H1 (cell line): ENCODE results near the gene FBXO28. TPM values are rescaled to one million over a fixed set of nuclear protein-coding genes. Genes with fewer than 3 reads are reported as not detected.

Experiments
- CTCF ChIA-PET: fragments of 300-600 bp; sonication (Branson Sonifier 250); formaldehyde crosslinking; loops from one replicate; lab custom pipeline; 2021; ENCODE audit not compliant: partially characterized antibody; lab: Charles Lee
- POLR2A ChIA-PET: fragments of 300-600 bp; sonication (Branson Sonifier 250); formaldehyde crosslinking; loops from one replicate; lab custom pipeline; 2021; ENCODE audit warnings: inconsistent platforms; ENCODE audit not compliant: partially characterized antibody; lab: Charles Lee
- DNase-seq, 2 experiments: peaks; one replicate each; pipeline versions ENCODE4 v3.0.0 to v3.0.0-alpha.2; 2010 to 2022; ENCODE audit warnings: low spot score in 2 of 2, low read depth in 1 of 2, mixed read lengths in 1 of 2
- FAIRE-seq: peaks from 2 replicates; lab custom pipeline; 2011; peaks lifted over from hg19 to GRCh38; lab: Jason Lieb, UNC
- H2AFZ ChIP-seq: 2 replicates; pipeline ENCODE4 v1.8.1; 2012; ENCODE audit warnings: low read length, inconsistent platforms
- H2AK5ac ChIP-seq: 2 replicates; pipeline ENCODE4 v1.6.1; 2013; ENCODE audit warnings: low read depth, low read length
- H2BK120ac ChIP-seq: replicated peaks from 2 replicates; pipeline ENCODE3; 2013; ENCODE audit warnings: low read depth, low read length, inconsistent platforms
- H2BK12ac ChIP-seq: 2 replicates; pipeline ENCODE4 v1.6.1; 2013; ENCODE audit warnings: low read depth, low read length
- H2BK15ac ChIP-seq: 2 replicates; pipeline ENCODE4 v1.6.1; 2013; ENCODE audit warnings: low read length
- H2BK20ac ChIP-seq: 2 replicates; pipeline ENCODE4 v1.6.1; 2013; ENCODE audit warnings: low read length
- H2BK5ac ChIP-seq: 2 replicates; pipeline ENCODE4 v1.6.1; 2013; ENCODE audit warnings: low read depth, low read length
- H3K14ac ChIP-seq: 2 replicates; pipeline ENCODE4 v1.6.1; 2013; ENCODE audit warnings: inconsistent platforms; ENCODE audit not compliant: insufficient read length
- H3K18ac ChIP-seq: 2 replicates; pipeline ENCODE4 v1.6.1; 2013; ENCODE audit warnings: low read length; ENCODE audit errors: extremely low read depth
- H3K23ac ChIP-seq: 2 replicates; pipeline ENCODE4 v1.6.1; 2013; ENCODE audit warnings: inconsistent platforms; ENCODE audit not compliant: insufficient read length
- H3K23me2 ChIP-seq: 2 replicates; pipeline ENCODE4 v1.6.1; 2013; ENCODE audit warnings: low read depth, low read length
- H3K27ac ChIP-seq: 2 replicates; pipeline ENCODE4 v1.6.1; 2011; ENCODE audit warnings: low read depth, low read length, inconsistent platforms
- H3K27me3 ChIP-seq, 4 experiments: replicated peaks in 1 of 4; 1 replicate in 1 of 4; 2 replicates in 3 of 4; pipeline versions ENCODE4 v1.6.1 to v1.8.1; 2011 to 2013; ENCODE audit warnings: low read length in 3 of 4, mild to moderate bottlenecking in 3 of 4, inconsistent platforms in 2 of 4, mixed read lengths in 2 of 4, moderate library complexity in 1 of 4; ENCODE audit not compliant: control insufficient read depth in 3 of 4, insufficient read depth in 3 of 4; ENCODE audit errors: extremely low read depth in 1 of 4
- H3K36me3 ChIP-seq, 4 experiments: 2 replicates each; pipeline versions ENCODE4 v1.6.1 to v1.8.1; 2011 to 2013; ENCODE audit warnings: mild to moderate bottlenecking in 4 of 4, low read length in 3 of 4, moderate library complexity in 2 of 4, control low read depth in 1 of 4, inconsistent platforms in 1 of 4; ENCODE audit not compliant: insufficient read depth in 4 of 4, control insufficient read depth in 2 of 4
- H3K4ac ChIP-seq: replicated peaks from 2 replicates; pipeline ENCODE3; 2013; ENCODE audit warnings: low read length, low read depth, mixed read lengths, inconsistent platforms; ENCODE audit not compliant: insufficient read length
- H3K4me1 ChIP-seq, 4 experiments: replicated peaks in 1 of 4; 1 replicate in 1 of 4; 2 replicates in 3 of 4; pipeline versions ENCODE4 v1.6.1 to v1.8.1; 2011 to 2013; ENCODE audit warnings: low read length in 3 of 4, inconsistent platforms in 2 of 4, mixed read lengths in 1 of 4; ENCODE audit not compliant: insufficient read depth in 4 of 4, control insufficient read depth in 3 of 4
- H3K4me2 ChIP-seq, 2 experiments: 2 replicates each; pipeline versions ENCODE4 v1.6.1 to v1.8.1; 2011 to 2013; ENCODE audit warnings: low read depth in 2 of 2, low read length in 2 of 2, control low read depth in 1 of 2, inconsistent platforms in 1 of 2, mild to moderate bottlenecking in 1 of 2; ENCODE audit not compliant: insufficient read depth in 1 of 2
- H3K4me3 ChIP-seq, 4 experiments: fragments of 200-600, 300-600 bp in 1 of 4; sonication (generic), shearing (Covaris generic), sonication (Bioruptor Twin) in 1 of 4; 2 replicates each; pipeline versions ENCODE4 v1.5.1 to v1.8.1; 2011 to 2016; ENCODE audit warnings: low read length in 4 of 4, low read depth in 3 of 4, control low read depth in 2 of 4, inconsistent platforms in 2 of 4, mild to moderate bottlenecking in 2 of 4, mixed read lengths in 1 of 4, moderate library complexity in 1 of 4; ENCODE audit not compliant: insufficient read depth in 2 of 4; ENCODE audit errors: extremely low read depth in 1 of 4
- H3K56ac ChIP-seq: replicated peaks from 2 replicates; pipeline ENCODE3; 2013; ENCODE audit warnings: low read depth, mild to moderate bottlenecking, mixed read lengths, low read length, inconsistent platforms; ENCODE audit not compliant: insufficient read length
- H3K79me1 ChIP-seq: 2 replicates; pipeline ENCODE4 v1.6.1; 2013; ENCODE audit warnings: low read depth, low read length, control low read depth
- H3K79me2 ChIP-seq, 2 experiments: 2 replicates each; pipeline versions ENCODE4 v1.6.1 to v1.8.1; 2012 to 2013; ENCODE audit warnings: low read length in 2 of 2, mild to moderate bottlenecking in 2 of 2, inconsistent platforms in 1 of 2; ENCODE audit not compliant: insufficient read depth in 2 of 2, control insufficient read depth in 1 of 2
- H3K9ac ChIP-seq, 4 experiments: replicated peaks in 1 of 4; 1 replicate in 1 of 4; 2 replicates in 3 of 4; pipeline versions ENCODE4 v1.6.1 to v1.8.1; 2011 to 2013; ENCODE audit warnings: low read depth in 3 of 4, low read length in 3 of 4, control low read depth in 2 of 4, mild to moderate bottlenecking in 2 of 4, moderate library complexity in 2 of 4, inconsistent platforms in 1 of 4; ENCODE audit errors: extremely low read depth in 1 of 4
- H3K9me3 ChIP-seq, 2 experiments: 2 replicates each; pipeline versions ENCODE4 v1.6.1 to v1.8.1; 2012 to 2013; ENCODE audit warnings: mild to moderate bottlenecking in 2 of 2, moderate library complexity in 2 of 2, control low read depth in 1 of 2, inconsistent platforms in 1 of 2, low read depth in 1 of 2, low read length in 1 of 2, mixed read lengths in 1 of 2; ENCODE audit not compliant: insufficient read depth in 2 of 2
- H4K20me1 ChIP-seq, 2 experiments: replicated peaks in 1 of 2; 2 replicates each; pipeline versions ENCODE3 to v1.8.1; 2011 to 2013; ENCODE audit warnings: inconsistent platforms in 2 of 2, low read length in 2 of 2, mild to moderate bottlenecking in 1 of 2; ENCODE audit not compliant: insufficient read depth in 2 of 2, control insufficient read depth in 1 of 2
- H4K5ac ChIP-seq: 2 replicates; pipeline ENCODE4 v1.6.1; 2013; ENCODE audit warnings: low read length, low read depth, mixed read lengths, inconsistent platforms; ENCODE audit not compliant: insufficient read length
- H4K8ac ChIP-seq: 2 replicates; pipeline ENCODE4 v1.8.0; 2013; ENCODE audit warnings: mild to moderate bottlenecking, moderate library complexity, low read length, inconsistent platforms; ENCODE audit not compliant: insufficient read depth; ENCODE audit errors: extremely low read depth
- H4K91ac ChIP-seq: replicated peaks from 2 replicates; pipeline ENCODE3; 2013; ENCODE audit warnings: low read length, mixed read lengths, inconsistent platforms; ENCODE audit not compliant: insufficient read length
- ASH2L ChIP-seq: fragments of 200-600, 300-600 bp; sonication (generic); IDR thresholded peaks from one replicate; pipeline ENCODE4 v1.7.1; 2017; ENCODE audit warnings: low read length
- POLR2A ChIP-seq, 2 experiments: IDR thresholded peaks; 1 replicate in 1 of 2; 2 replicates in 1 of 2; pipeline ENCODE4 v1.6.1; 2011; ENCODE audit warnings: low read depth in 2 of 2, low read length in 2 of 2, mild to moderate bottlenecking in 2 of 2; ENCODE audit errors: control extremely low read depth in 1 of 2
- WGBS, 2 experiments: shearing (Covaris generic) in 1 of 2; methylation state at CpG; one replicate each; pipeline versions ENCODE4 v1.1.6 to v1.1.7; 2013 to 2015; ENCODE audit warnings: low lambda C conversion rate in 2 of 2, mixed read lengths in 2 of 2, inconsistent platforms in 1 of 2, low coverage in 1 of 2, missing lambda C conversion rate in 1 of 2; ENCODE audit not compliant: insufficient replicate concordance in 2 of 2, insufficient coverage in 1 of 2, insufficient read length in 1 of 2; ENCODE audit errors: extremely low coverage in 1 of 2, missing lambda C conversion rate in 1 of 2; 5-methylcytosine and 5-hydroxymethylcytosine counted together
- polyA plus RNA-seq, 7 experiments: library from polyadenylated mRNA; depleted of rRNA in 3 of 7; stranded (reverse) in 5 of 7; unstranded in 2 of 7; fragments of >200 nt in 5 of 7; fragments of 200-250 nt in 2 of 7; gene quantifications; 1 replicate in 5 of 7; 2 replicates in 1 of 7; 4 replicates in 1 of 7; pipeline versions ENCODE4 v1.2.1 to v1.2.3, GENCODE V29; 2011 to 2013; ENCODE audit warnings: missing spikeins in 2 of 7, mixed read lengths in 2 of 7
- total RNA-seq: library from RNA; stranded (reverse); fragmentation: NEBNext Ultra II Directional; extraction: Animal tissue kit (Norgen Biotek cat#: 25700); gene quantifications from 2 replicates; pipeline ENCODE4 v1.2.1, GENCODE V29; 2021

FBXO28 gene
- total and polyA plus RNA-seq, 2 of the 8 experiments (the other 6 are each of a cell fraction or from before 2014, with no cell fraction given), result 10.3 to 42.5 TPM

DNA sequence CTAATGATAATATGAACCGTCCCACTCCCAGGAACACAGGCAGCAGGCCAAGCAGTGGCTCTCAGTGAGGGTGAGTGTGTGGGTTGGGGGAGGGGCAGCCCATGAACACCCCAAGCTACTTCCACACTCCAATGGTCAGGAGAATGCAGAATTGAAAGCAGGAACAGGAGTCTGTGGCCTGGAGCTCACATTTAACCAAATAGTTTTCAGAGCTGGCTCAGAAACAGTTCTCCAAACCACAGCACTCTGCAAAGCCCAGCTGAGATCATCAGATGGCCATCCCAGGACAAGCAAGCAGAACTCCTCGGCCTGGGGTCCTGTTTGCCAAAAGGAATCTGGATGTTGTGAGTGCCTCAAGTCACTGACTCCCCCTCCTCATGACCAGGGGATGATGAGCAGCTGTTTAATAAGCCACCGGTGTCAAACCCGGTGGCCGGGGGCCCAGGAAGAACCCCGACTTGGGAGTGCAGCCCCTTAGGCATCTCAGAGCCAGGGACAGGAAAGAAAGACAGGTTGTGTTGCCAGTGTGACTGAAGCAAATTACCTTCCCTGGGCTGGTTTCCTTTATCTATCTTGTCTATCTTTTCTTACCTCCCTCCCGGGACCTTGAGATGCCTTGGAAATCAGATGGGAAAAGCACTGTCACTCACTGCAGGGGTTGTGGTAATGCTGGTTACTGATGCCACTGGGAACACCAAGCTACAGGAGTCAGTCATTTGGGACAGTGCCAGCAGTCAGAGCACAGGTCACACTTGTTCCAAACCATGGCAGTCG is 89.5 kb downstream of the FBXO28 start:
- peak; percentile 79 for TF ChIP-seq ASH2L
- TF ChIP-seq POLR2A (IDR thresholded peaks at IDR 0.05; ENCODE audit: control extremely low read depth in 1 of 2, low read depth in 2 of 2, low read length in 2 of 2), result no peak
- TF ChIP-seq, all 59 proteins: peak for 1
- Histone ChIP-seq H3K56ac (no peak overlapping the region), H2BK5ac (0 out of 2 replicates have a peak overlapping the region, but pooled peaks have one; percentile 5), H3K14ac (no peak overlapping the region), H3K18ac (peak overlapping the region; percentile 65; the same call in 1 of the 2 replicates), H3K79me2 (no peaks in the 10 kb centered on the region), H3K23ac (no peak overlapping the region), H2AK5ac (no peak overlapping the region), H2BK15ac (0 out of 2 replicates have a peak overlapping the region, but pooled peaks have one; percentile 6), H4K91ac (no peak overlapping the region), H2BK120ac (peak overlapping the region; percentile 75), H3K4me3 (0 out of 8 replicates have a peak overlapping the region, but pooled peaks of 1 of the 4 experiments have one; percentile 14), H2AFZ (peak overlapping the region; percentile 80), H3K23me2 (no peaks in the 10 kb centered on the region), H3K9me3 (no peaks in the 10 kb centered on the region), H3K79me1 (no peaks in the 10 kb centered on the region), H3K4me1 (peaks cover 1 to 12% (median 10%) of the 10 kb centered on the region in 4 experiments), H3K36me3 (no peaks in the 10 kb centered on the region), H3K4me2 (peak overlapping the region; percentile 27 to 37; a peak in 3 of 4 replicates), H4K8ac (no peak overlapping the region; the same call in 1 of the 2 replicates), H4K20me1 (no peaks in the 10 kb centered on the region), H3K9ac (no peak overlapping the region; a peak in 1 of 7 replicates), H2BK20ac (no peak overlapping the region), H4K5ac (peak overlapping the region; percentile 65), H3K27me3 (no peaks in the 10 kb centered on the region), H3K4ac (no peak overlapping the region), H3K27ac (peak overlapping the region; percentile 46; the same call in 1 of the 2 replicates), H2BK12ac (no peak overlapping the region; the same call in 1 of the 2 replicates)
- FAIRE-seq, result peak; percentile 79
- 60% methylated on average over 8 of the region's 8 CpGs; no CpG with 5 or more reads in 1 of the 2 experiments for WGBS, 2 experiments
- peak in 1 of 2 experiments; percentile 75 for DNase-seq
- CTCF ChIA-PET, result interaction anchor here (0.6 to 1.8 kb wide), 5 partner anchors 11 to 1922 kb away, joined by 3 to 8 read pairs (median 5); no protein-coding TSS in a partner anchor
- POLR2A ChIA-PET, result interaction anchor here (0.7 to 3.2 kb wide), 5 partner anchors 8 to 20 kb away, joined by 3 to 22 read pairs (median 4); no protein-coding TSS in a partner anchor
